Colonic mucosa (tissue), 4 donors: ENCODE results near the gene COL4A4. TPM values are rescaled to one million over a fixed set of nuclear protein-coding genes. Genes with fewer than 3 reads are reported as not detected.

Experiments
- DNase-seq: peaks from one replicate; pipeline ENCODE4 v3.0.0-alpha.2; 2020
- H3K27ac ChIP-seq: fragments of 200-600 bp; one replicate; pipeline ENCODE4 v1.8.0; 2021
- H3K27me3 ChIP-seq: fragments of 200-600 bp; one replicate; pipeline ENCODE4 v1.8.0; 2021
- H3K36me3 ChIP-seq: fragments of 200-600 bp; one replicate; pipeline ENCODE4 v1.8.0; 2021
- H3K4me1 ChIP-seq: fragments of 200-600 bp; one replicate; pipeline ENCODE4 v1.8.0; 2021; ENCODE audit warnings: mild to moderate bottlenecking
- H3K4me3 ChIP-seq: fragments of 200-600 bp; one replicate; pipeline ENCODE4 v1.8.0; 2021
- H3K9ac ChIP-seq, 2 donors: one replicate each; pipeline ENCODE4 v1.7.0; 2013; ENCODE audit warnings: control low read depth in 2 of 2, low read depth in 2 of 2, low read length in 2 of 2
- H3K9me3 ChIP-seq: fragments of 200-600 bp; one replicate; pipeline ENCODE4 v1.8.0; 2021
- intact Hi-C: fragments of 100-400 bp; cut with DNase I; formaldehyde crosslinking; loops from one replicate; pipeline ENCODE4 v1.14.1; 2022
- total RNA-seq, 2 donors: library from RNA; stranded (reverse); fragmentation: NEBNext Ultra II Directional in 1 of 2; extraction: Animal tissue kit (Norgen Biotek cat#: 25700) in 1 of 2; gene quantifications; one replicate each; pipeline ENCODE4 v1.2.1, GENCODE V29; 2021
- TF ChIP-seq, protein P1 (sequence below): fragments of 200-600 bp; IDR thresholded peaks from one replicate; pipeline ENCODE4 v1.8.0; 2022; ENCODE audit warnings: antibody characterized with exemption, mild to moderate bottlenecking
- donor health status: healthy.
- donor health status: DM: no; HTN: no; CAD: no.
- donor health status: DM: no; HTN: no; CAD: no.

Gene COL4A4
- total RNA-seq, 2 donors from 2014 or later = 0.40 to 0.93 TPM

DNA sequence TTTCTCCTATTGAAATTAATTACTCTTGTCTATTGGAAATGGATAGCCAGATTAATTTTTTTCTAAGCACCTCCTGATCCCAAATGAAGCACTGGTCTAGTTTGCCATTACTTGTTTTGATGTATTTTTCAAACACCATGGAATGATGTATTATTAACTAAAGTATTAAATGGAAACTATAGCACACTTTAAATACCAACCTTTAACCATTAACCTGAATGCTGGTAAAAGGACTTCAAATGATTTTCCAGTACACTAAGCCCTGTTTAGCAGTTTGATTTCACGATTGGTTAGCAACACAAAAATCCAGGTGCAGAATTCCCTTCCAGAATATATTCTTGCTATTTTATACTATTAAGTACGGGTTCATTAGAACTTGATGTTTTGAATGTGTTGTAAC, 37.8 kb upstream of the COL4A4 start:
- H3K4me3 ChIP-seq = no peak overlapping the region
- no peaks in the 10 kb centered on the region for H3K27me3 ChIP-seq
- intact Hi-C loops = no loop called here
- DNase-seq = no peak
- H3K4me1 ChIP-seq = no peaks in the 10 kb centered on the region
- H3K9me3 ChIP-seq = no peaks in the 10 kb centered on the region
- H3K9ac ChIP-seq = no peak overlapping the region
- TF ChIP-seq, protein P1, sequence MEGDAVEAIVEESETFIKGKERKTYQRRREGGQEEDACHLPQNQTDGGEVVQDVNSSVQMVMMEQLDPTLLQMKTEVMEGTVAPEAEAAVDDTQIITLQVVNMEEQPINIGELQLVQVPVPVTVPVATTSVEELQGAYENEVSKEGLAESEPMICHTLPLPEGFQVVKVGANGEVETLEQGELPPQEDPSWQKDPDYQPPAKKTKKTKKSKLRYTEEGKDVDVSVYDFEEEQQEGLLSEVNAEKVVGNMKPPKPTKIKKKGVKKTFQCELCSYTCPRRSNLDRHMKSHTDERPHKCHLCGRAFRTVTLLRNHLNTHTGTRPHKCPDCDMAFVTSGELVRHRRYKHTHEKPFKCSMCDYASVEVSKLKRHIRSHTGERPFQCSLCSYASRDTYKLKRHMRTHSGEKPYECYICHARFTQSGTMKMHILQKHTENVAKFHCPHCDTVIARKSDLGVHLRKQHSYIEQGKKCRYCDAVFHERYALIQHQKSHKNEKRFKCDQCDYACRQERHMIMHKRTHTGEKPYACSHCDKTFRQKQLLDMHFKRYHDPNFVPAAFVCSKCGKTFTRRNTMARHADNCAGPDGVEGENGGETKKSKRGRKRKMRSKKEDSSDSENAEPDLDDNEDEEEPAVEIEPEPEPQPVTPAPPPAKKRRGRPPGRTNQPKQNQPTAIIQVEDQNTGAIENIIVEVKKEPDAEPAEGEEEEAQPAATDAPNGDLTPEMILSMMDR = no peak
- no peaks in the 10 kb centered on the region for H3K36me3 ChIP-seq
- H3K27ac ChIP-seq = no peak overlapping the region

DNA sequence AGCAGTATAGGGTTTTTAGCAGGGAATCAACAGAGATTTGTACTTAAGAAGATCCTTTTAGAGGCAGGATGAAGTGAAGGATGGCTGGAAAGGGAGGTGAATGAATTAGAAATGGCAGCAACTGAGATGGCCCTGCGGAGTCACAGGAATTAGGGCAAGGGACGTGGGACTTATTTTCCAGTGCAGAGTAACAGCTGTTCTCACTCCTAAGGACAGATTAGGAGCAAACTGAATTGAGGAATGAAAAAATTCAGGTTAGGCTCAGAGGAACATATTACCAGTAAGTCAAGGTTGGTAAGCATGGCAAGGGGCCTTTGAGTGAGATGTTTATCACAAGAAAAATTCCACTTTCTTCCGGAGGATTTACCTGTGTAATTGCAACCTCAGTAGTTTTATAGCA, 34.9 kb upstream of the COL4A4 start:
- no peaks in the 10 kb centered on the region for H3K36me3 ChIP-seq
- H3K4me1 ChIP-seq = no peaks in the 10 kb centered on the region
- H3K27me3 ChIP-seq = no peaks in the 10 kb centered on the region
- H3K27ac ChIP-seq = no peak overlapping the region
- intact Hi-C loops = no loop called here
- H3K9ac ChIP-seq = no peak overlapping the region
- TF ChIP-seq, protein P1 = no peak
- H3K9me3 ChIP-seq = no peaks in the 10 kb centered on the region
- H3K4me3 ChIP-seq = no peak overlapping the region
- DNase-seq = no peak

DNA sequence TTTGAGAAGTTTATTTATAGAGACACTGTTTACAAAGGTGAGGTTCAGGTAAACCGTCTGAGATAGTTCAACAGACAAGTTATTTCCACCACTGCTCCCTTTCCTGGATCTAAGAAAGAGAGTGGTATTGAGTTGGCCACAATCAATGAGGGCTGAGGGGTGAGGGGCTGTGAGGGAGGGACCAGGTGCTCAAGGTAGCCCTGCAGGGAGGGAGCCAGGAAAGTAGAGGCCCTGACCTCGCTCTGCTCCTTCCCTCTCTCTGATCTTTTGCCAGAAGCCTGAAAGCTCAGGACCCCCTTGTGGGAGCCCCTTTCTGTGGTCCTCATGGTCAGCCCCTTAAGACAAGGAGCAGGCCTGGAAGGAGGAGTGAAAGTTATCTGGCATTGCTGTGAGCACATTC, 30.2 kb upstream of the COL4A4 start:
- Histone ChIP-seq H3K4me1 (no peaks in the 10 kb centered on the region), H3K4me3 (no peak overlapping the region), H3K36me3 (no peaks in the 10 kb centered on the region), H3K27ac (no peak overlapping the region), H3K9me3 (no peaks in the 10 kb centered on the region), H3K9ac (no peak overlapping the region), H3K27me3 (no peaks in the 10 kb centered on the region)
- no peak for DNase-seq
- intact Hi-C loops = no loop called here
- TF ChIP-seq, protein P1 = no peak

DNA sequence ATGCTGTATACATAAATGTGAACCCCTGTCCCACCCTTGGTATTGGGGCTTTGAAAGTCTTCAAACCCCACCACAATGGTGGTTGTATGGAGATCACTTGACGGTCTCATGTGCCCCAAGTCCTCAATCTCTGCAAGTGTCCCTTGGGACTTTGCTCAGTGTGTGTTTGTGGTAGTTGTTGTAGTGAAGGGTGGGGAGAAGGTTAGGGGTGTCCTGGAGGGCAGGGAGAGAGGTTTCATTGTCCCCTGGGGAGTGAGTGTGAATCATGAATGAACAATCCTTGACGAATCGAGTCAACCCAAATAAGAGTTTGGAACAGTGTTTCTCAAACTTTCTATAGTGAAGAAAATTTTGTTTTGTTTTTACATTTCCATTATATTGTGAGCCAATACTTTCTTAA, 28.5 kb upstream of the COL4A4 start:
- H3K9ac ChIP-seq = no peak overlapping the region
- no peak overlapping the region for H3K27ac ChIP-seq
- no peaks in the 10 kb centered on the region for H3K4me1 ChIP-seq
- H3K9me3 ChIP-seq = no peaks in the 10 kb centered on the region
- intact Hi-C loops = no loop called here
- no peaks in the 10 kb centered on the region for H3K27me3 ChIP-seq
- no peak for DNase-seq
- no peaks in the 10 kb centered on the region for H3K36me3 ChIP-seq
- H3K4me3 ChIP-seq = no peak overlapping the region
- TF ChIP-seq, protein P1 = no peak

DNA sequence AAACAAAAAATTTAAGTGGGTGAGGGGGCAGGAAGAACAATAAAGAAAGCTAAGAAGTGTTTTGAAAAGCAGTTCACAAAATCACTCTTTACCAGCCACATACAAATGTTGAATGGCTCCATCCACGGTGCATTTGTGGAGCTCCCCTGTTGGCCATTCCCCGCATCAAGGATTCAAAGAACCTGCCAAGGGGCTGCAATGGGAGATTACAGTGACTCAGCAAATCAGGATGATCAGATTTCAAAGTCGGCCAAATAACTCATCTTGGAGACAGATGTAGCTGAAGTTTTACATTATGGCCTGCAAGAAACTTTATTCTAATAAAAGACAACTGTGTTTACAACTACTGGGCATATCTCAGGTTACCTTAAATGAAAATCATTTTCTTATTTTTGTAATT, 27.4 kb upstream of the COL4A4 start:
- Histone ChIP-seq H3K27ac (no peak overlapping the region), H3K9me3 (no peaks in the 10 kb centered on the region), H3K27me3 (no peaks in the 10 kb centered on the region), H3K4me1 (no peaks in the 10 kb centered on the region), H3K36me3 (no peaks in the 10 kb centered on the region), H3K4me3 (no peak overlapping the region), H3K9ac (no peak overlapping the region)
- TF ChIP-seq, protein P1 = no peak
- DNase-seq = no peak
- intact Hi-C loops = no loop called here

DNA sequence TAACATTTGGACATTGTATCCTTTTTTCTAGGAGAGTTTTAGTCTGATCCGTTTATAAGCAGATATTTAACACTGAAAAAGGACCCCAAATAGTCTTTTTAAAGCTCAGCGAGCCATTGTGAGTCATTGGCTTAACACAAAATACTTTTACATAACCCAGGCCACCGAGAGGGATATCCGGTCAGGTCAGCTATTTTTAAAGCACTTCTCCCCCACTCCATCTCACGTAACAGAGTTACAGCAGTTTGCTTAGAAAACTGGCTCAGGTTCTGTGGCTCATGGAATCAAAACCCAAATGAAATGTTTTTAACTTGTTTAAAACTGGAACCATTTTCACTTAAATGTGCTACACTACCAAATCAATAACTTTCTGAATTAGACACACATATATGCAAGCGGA, 24.3 kb upstream of the COL4A4 start:
- no peak overlapping the region for H3K9ac ChIP-seq
- H3K4me1 ChIP-seq = no peaks in the 10 kb centered on the region
- no peak overlapping the region for H3K4me3 ChIP-seq
- no peak for DNase-seq
- H3K36me3 ChIP-seq = no peaks in the 10 kb centered on the region
- H3K27ac ChIP-seq = no peak overlapping the region
- TF ChIP-seq, protein P1 = no peak
- intact Hi-C loops = no loop called here
- no peaks in the 10 kb centered on the region for H3K9me3 ChIP-seq
- no peaks in the 10 kb centered on the region for H3K27me3 ChIP-seq
